Loucy (cell line): ENCODE data around the gene ATXN2.

Experiments used
- H2AFZ ChIP-seq: fragments of 200-600 bp; sonication (generic); 2 replicates; pipeline ENCODE4 v1.6.0; 2016; ENCODE audit warnings: antibody characterized with exemption, mild to moderate bottlenecking, low read length, moderate library complexity
- H3F3A ChIP-seq: fragments of 200-600 bp; 2 replicates; pipeline ENCODE4 v1.6.0; 2016; ENCODE audit warnings: antibody characterized with exemption, low read depth, mild to moderate bottlenecking
- H3K27me3 ChIP-seq: fragments of 200-600 bp; sonication (generic); 2 replicates; pipeline ENCODE4 v1.6.1; 2014; ENCODE audit warnings: low read length, mild to moderate bottlenecking; ENCODE audit not compliant: insufficient read depth, poor library complexity, severe bottlenecking
- H3K36me3 ChIP-seq: fragments of 200-600 bp; sonication (generic); 2 replicates; pipeline ENCODE4 v1.6.1; 2016; ENCODE audit warnings: low read length; ENCODE audit not compliant: insufficient read depth
- H3K4me1 ChIP-seq: fragments of 200-600 bp; sonication (generic); 2 replicates; pipeline ENCODE4 v1.5.1; 2014; ENCODE audit warnings: low read length, mild to moderate bottlenecking; ENCODE audit not compliant: insufficient read depth, poor library complexity, severe bottlenecking
- H3K4me2 ChIP-seq: fragments of 200-600 bp; sonication (generic); 2 replicates; pipeline ENCODE4 v1.6.0; 2014; ENCODE audit warnings: antibody characterized with exemption, low read length, low read depth, mild to moderate bottlenecking; ENCODE audit not compliant: poor library complexity, severe bottlenecking
- H3K4me3 ChIP-seq: fragments of 200-600 bp; sonication (generic); 2 replicates; pipeline ENCODE4 v1.5.1; 2014; ENCODE audit warnings: low read length, mild to moderate bottlenecking, mixed read lengths; ENCODE audit not compliant: poor library complexity, severe bottlenecking
- H3K79me2 ChIP-seq: fragments of 200-600 bp; sonication (generic); 2 replicates; pipeline ENCODE4 v1.6.1; 2014; ENCODE audit warnings: low read length; ENCODE audit not compliant: insufficient read depth
- H3K9ac ChIP-seq: fragments of 200-600 bp; sonication (generic); 2 replicates; pipeline ENCODE4 v1.6.0; 2014; ENCODE audit warnings: mild to moderate bottlenecking, low read depth, low read length, moderate library complexity; ENCODE audit not compliant: poor library complexity, severe bottlenecking
- H3K9me2 ChIP-seq: fragments of 200-600 bp; sonication (generic); replicated peaks from 2 replicates; pipeline ENCODE4 v1.6.1; 2016; ENCODE audit warnings: low read depth, low read length, mixed read lengths
- H3K9me3 ChIP-seq: fragments of 200-600 bp; sonication (generic); 2 replicates; pipeline ENCODE4 v1.6.1; 2014; ENCODE audit warnings: mild to moderate bottlenecking, antibody characterized with exemption, low read length, low read depth; ENCODE audit not compliant: insufficient read depth
- H4K20me1 ChIP-seq: fragments of 200-600 bp; sonication (generic); 2 replicates; pipeline ENCODE4 v1.6.0; 2014; ENCODE audit warnings: antibody characterized with exemption, low read length, mild to moderate bottlenecking; ENCODE audit not compliant: insufficient read depth, poor library complexity, severe bottlenecking
- CTCF ChIP-seq: fragments of 200-600 bp; sonication (generic); conservative IDR thresholded peaks from 2 replicates; pipeline ENCODE4 v1.5.1; 2014; ENCODE audit warnings: mild to moderate bottlenecking, antibody characterized with exemption, low read length
- EZH2phosphoT487 ChIP-seq: fragments of 200-600 bp; IDR thresholded peaks from 2 replicates; pipeline ENCODE4 v1.6.1; 2018; ENCODE audit warnings: antibody characterized with exemption, mild to moderate bottlenecking, moderate library complexity, borderline replicate concordance

The ATXN2 gene

GRCh38 chr12:111636209-111636945 is 37.3 kb upstream of the ATXN2 start:
- Histone ChIP-seq H3K4me2 (no peak overlapping the region), H3K9ac (no peak overlapping the region), H3F3A (no peaks in the 10 kb centered on the region), H3K79me2 (no peaks in the 10 kb centered on the region), H3K9me2 (no peaks in the 10 kb centered on the region), H3K4me1 (no peaks in the 10 kb centered on the region), H3K36me3 (no peaks in the 10 kb centered on the region), H4K20me1 (no peaks in the 10 kb centered on the region), H2AFZ (no peak overlapping the region), H3K27me3 (no peaks in the 10 kb centered on the region), H3K9me3 (no peaks in the 10 kb centered on the region), H3K4me3 (no peak overlapping the region)
- TF ChIP-seq EZH2phosphoT487 (no peak), CTCF (no peak)

GRCh38 chr12:111635524-111635923 is 36.4 kb upstream of the ATXN2 start:
- TF ChIP-seq CTCF (no peak), EZH2phosphoT487 (no peak)
- H3K36me3 ChIP-seq: no peaks in the 10 kb centered on the region
- no peaks in the 10 kb centered on the region for H3K9me2 ChIP-seq
- no peak overlapping the region for H3K4me2 ChIP-seq
- H2AFZ ChIP-seq: no peak overlapping the region
- no peaks in the 10 kb centered on the region for H3K4me1 ChIP-seq
- H3F3A ChIP-seq: no peaks in the 10 kb centered on the region
- no peaks in the 10 kb centered on the region for H3K79me2 ChIP-seq
- H4K20me1 ChIP-seq: no peaks in the 10 kb centered on the region
- no peaks in the 10 kb centered on the region for H3K27me3 ChIP-seq
- H3K4me3 ChIP-seq: no peak overlapping the region
- H3K9ac ChIP-seq: no peak overlapping the region
- no peaks in the 10 kb centered on the region for H3K9me3 ChIP-seq

GRCh38 chr12:111628505-111629260 is 29.6 kb upstream of the ATXN2 start:
- no peak overlapping the region for H3K4me3 ChIP-seq
- no peak overlapping the region for H3K4me2 ChIP-seq
- H3K9ac ChIP-seq: no peak overlapping the region
- no peaks in the 10 kb centered on the region for H3K9me2 ChIP-seq
- H3K4me1 ChIP-seq: no peaks in the 10 kb centered on the region
- H3F3A ChIP-seq: no peaks in the 10 kb centered on the region
- no peaks in the 10 kb centered on the region for H3K9me3 ChIP-seq
- TF ChIP-seq CTCF: no peak
- TF ChIP-seq EZH2phosphoT487: no peak
- no peaks in the 10 kb centered on the region for H4K20me1 ChIP-seq
- H3K79me2 ChIP-seq: no peaks in the 10 kb centered on the region
- H3K27me3 ChIP-seq: no peaks in the 10 kb centered on the region
- no peaks in the 10 kb centered on the region for H3K36me3 ChIP-seq
- no peak overlapping the region for H2AFZ ChIP-seq
